K562 (cell line): ENCODE measurements around the gene PATE2. TPM values are rescaled to one million over a fixed set of nuclear protein-coding genes. Genes with fewer than 3 reads are reported as not detected.
A peak's percentile ranks its signal among the peaks of the same experiment; 100 is the strongest.

Experiments
- ATAC-seq: fragments of 200-7000 bp; cut with Tn5 transposase; 3 replicates; pipeline ENCODE4 v1.9.1; 2020; ENCODE audit warnings: moderate library complexity
- BruUV-seq: library from RNA; stranded (reverse); fragments of 400-500 nt; replicated peaks from 2 replicates; lab custom pipeline; 2021; lab: Mats Ljungman, UMichigan
- CTCF ChIA-PET: fragments of 300-600 bp; formaldehyde crosslinking; extraction: SDS; loops from one replicate; lab custom pipeline; 2021; ENCODE audit warnings: low intra/inter-chr PET ratio; lab: Yijun Ruan, JAX
- POLR2A ChIA-PET: fragments of 300-600, 350-650 bp; sonication (Branson Sonifier 250); formaldehyde crosslinking; extraction: SDS; loops from one replicate; lab custom pipeline; 2021; ENCODE audit warnings: antibody characterized with exemption, inconsistent platforms; lab: Yijun Ruan, JAX
- DNase-seq, 4 experiments: peaks; one replicate each; pipeline versions ENCODE4 v3.0.0 to v3.0.0-alpha.2; 2011 to 2018; ENCODE audit warnings: low spot score in 3 of 4, mixed read lengths in 3 of 4; ENCODE audit errors: extremely low read depth in 1 of 4
- FAIRE-seq: peaks from 2 replicates; lab custom pipeline; 2011; peaks lifted over from hg19 to GRCh38; lab: Jason Lieb, UNC
- H2AFZ ChIP-seq: 2 replicates; pipeline ENCODE4 v1.6.0; 2011; ENCODE audit warnings: low read depth, low read length, control low read depth, inconsistent platforms
- H3K27ac ChIP-seq: fragments of 200-600 bp; 3 replicates; pipeline ENCODE4 v1.8.0; 2011; ENCODE audit warnings: low read depth, mild to moderate bottlenecking, control low read depth, inconsistent platforms, low read length, moderate library complexity, mixed read lengths; ENCODE audit errors: extremely low read depth
- H3K27me3 ChIP-seq, 2 experiments: fragments of 300-600 bp in 1 of 2; 2 replicates in 1 of 2; 3 replicates in 1 of 2; pipeline versions ENCODE4 v1.6.0 to v1.8.0; 2011; ENCODE audit warnings: inconsistent platforms in 2 of 2, low read length in 2 of 2, mild to moderate bottlenecking in 1 of 2, mixed read lengths in 1 of 2, moderate library complexity in 1 of 2; ENCODE audit not compliant: control insufficient read depth in 2 of 2, insufficient read depth in 2 of 2
- H3K36me3 ChIP-seq: fragments of 300-600 bp; 3 replicates; pipeline ENCODE4 v1.8.0; 2011; ENCODE audit warnings: mild to moderate bottlenecking, low read length, inconsistent platforms; ENCODE audit not compliant: control insufficient read depth, insufficient read depth
- H3K4me1 ChIP-seq, 2 experiments: fragments of 200-600 bp in 1 of 2; replicated peaks in 1 of 2; 2 replicates in 1 of 2; 3 replicates in 1 of 2; pipeline versions ENCODE4 v1.5.1 to v1.8.0; 2011; ENCODE audit warnings: inconsistent platforms in 2 of 2, low read length in 2 of 2, mild to moderate bottlenecking in 1 of 2, mixed read lengths in 1 of 2, moderate library complexity in 1 of 2; ENCODE audit not compliant: control insufficient read depth in 2 of 2, insufficient read depth in 2 of 2
- H3K4me2 ChIP-seq: 2 replicates; pipeline ENCODE4 v1.6.1; 2011; ENCODE audit warnings: low read length, control low read depth, inconsistent platforms, mixed read lengths; ENCODE audit not compliant: insufficient read depth
- H3K4me3 ChIP-seq: fragments of 200-600 bp; sonication (generic), shearing (Covaris generic); 2 replicates; pipeline ENCODE4 v1.5.1; 2016; ENCODE audit warnings: control low read depth, inconsistent platforms
- H3K79me2 ChIP-seq: fragments of 200-600 bp; 3 replicates; pipeline ENCODE4 v1.8.0; 2011; ENCODE audit warnings: low read length, inconsistent platforms; ENCODE audit not compliant: control insufficient read depth, insufficient read depth
- H3K9ac ChIP-seq, 2 experiments: 2 replicates each; pipeline versions ENCODE4 v1.6.0 to v1.6.1; 2011; ENCODE audit warnings: low read depth in 2 of 2, low read length in 2 of 2, control low read depth in 1 of 2, inconsistent platforms in 1 of 2, mild to moderate bottlenecking in 1 of 2, mixed read lengths in 1 of 2; ENCODE audit not compliant: insufficient read depth in 1 of 2
- H3K9me1 ChIP-seq: one replicate; pipeline ENCODE4 v1.6.0; 2011; ENCODE audit warnings: inconsistent platforms, mild to moderate bottlenecking, low read length, moderate library complexity; ENCODE audit not compliant: control insufficient read depth, insufficient read depth
- H3K9me3 ChIP-seq: replicated peaks from 2 replicates; pipeline ENCODE4 v1.5.1; 2011; ENCODE audit warnings: low read depth, low read length, inconsistent platforms; ENCODE audit not compliant: control insufficient read depth, insufficient read depth
- H4K20me1 ChIP-seq: replicated peaks from 2 replicates; pipeline ENCODE4 v1.6.1; 2011; ENCODE audit warnings: low read length, inconsistent platforms, mixed read lengths; ENCODE audit not compliant: control insufficient read depth, insufficient read depth
- CTCF ChIP-seq, 3 experiments: IDR thresholded peaks in 2 of 3; conservative IDR thresholded peaks in 1 of 3; 2 replicates each; pipeline ENCODE4 v1.5.1; 2011 to 2012; ENCODE audit warnings: low read length in 3 of 3, mild to moderate bottlenecking in 3 of 3, control low read depth in 2 of 3, improper control_type of control experiment in 1 of 3, inconsistent platforms in 1 of 3, low read depth in 1 of 3, mixed read lengths in 1 of 3, moderate library complexity in 1 of 3; ENCODE audit not compliant: insufficient read depth in 2 of 3
- NEUROD1 ChIP-seq: fragments of 150-350 bp; IDR thresholded peaks from 2 replicates; pipeline ENCODE4 v1.6.1; 2014; ENCODE audit warnings: borderline replicate concordance, low read length, low read depth; ENCODE audit not compliant: partially characterized antibody
- RAD21 ChIP-seq, 2 experiments: fragments of 250-450 bp in 1 of 2; fragments of 450-650 bp in 1 of 2; sonication (Bioruptor Pico) in 1 of 2; formaldehyde crosslinking in 1 of 2; IDR thresholded peaks in 1 of 2; conservative IDR thresholded peaks in 1 of 2; 2 replicates each; pipeline versions ENCODE4 v1.4.0 to v1.8.0; 2020 to 2022; ENCODE audit warnings: mild to moderate bottlenecking in 2 of 2, moderate library complexity in 1 of 2
- ZNF589 ChIP-seq: fragments of 200-800 bp; sonication (Bioruptor generic); IDR thresholded peaks from 2 replicates; pipeline ENCODE4 v1.6.1; 2016; ENCODE audit warnings: low read depth, missing genetic modification characterization, missing compliant biosample characterization
- WGBS: fragments of 100-300 bp; shearing (Covaris generic); methylation state at CpG from one replicate; pipeline ENCODE4 v1.1.6; 2016; ENCODE audit warnings: low coverage, mixed read lengths; ENCODE audit not compliant: insufficient coverage; ENCODE audit errors: missing lambda C conversion rate; 5-methylcytosine and 5-hydroxymethylcytosine counted together
- in situ Hi-C: fragments of 300-500 bp; cut with MboI; formaldehyde crosslinking; loops from 4 replicates; pipeline ENCODE4 v1.15.0; 2018; ENCODE audit warnings: inconsistent platforms, mixed read lengths
- intact Hi-C: fragments of 100-400 bp; cut with micrococcal nuclease; formaldehyde crosslinking; loops from 2 replicates; pipeline ENCODE4 v1.14.2; 2022
- polyA plus RNA-seq, 8 experiments: library from polyadenylated mRNA; depleted of rRNA in 4 of 8; stranded (reverse) in 5 of 8; unstranded in 3 of 8; fragments of >200 nt; fragmentation: Nextera tagmentation in 2 of 8; fragmentation: Illumina TruSeq in 1 of 8; extraction: Ambion mirVana in 2 of 8; extraction: Trizol in 1 of 8; gene quantifications; 2 replicates each; pipeline versions ENCODE4 v1.2.1 to v1.2.3, GENCODE V29; 2011 to 2014; ENCODE audit warnings: inconsistent platforms in 1 of 8, missing spikeins in 1 of 8
- total RNA-seq, 7 experiments: library from RNA; depleted of rRNA in 6 of 7; stranded (reverse); fragments of >200 nt in 6 of 7; fragmentation: Illumina TruSeq in 2 of 7; extraction: Trizol in 2 of 7; gene quantifications; 2 replicates each; pipeline versions ENCODE4 v1.2.1 to v1.2.3, GENCODE V29; 2011 to 2021; ENCODE audit warnings: low replicate concordance in 1 of 7

Gene PATE2
- total and polyA plus RNA-seq, 9 of the 15 experiments (the other 6 are each of a cell fraction or from before 2014, with no cell fraction given): not detected

- FAIRE-seq: no peak
- Histone ChIP-seq H3K9me1 (no peaks in the 10 kb centered on the region), H3K79me2 (no peaks in the 10 kb centered on the region), H2AFZ (no peak overlapping the region), H3K4me1 (no peaks in the 10 kb centered on the region), H3K9me3 (no peaks in the 10 kb centered on the region), H3K27ac (no peak overlapping the region), H4K20me1 (no peaks in the 10 kb centered on the region), H3K27me3 (peaks cover 4% of the 10 kb centered on the region in 2 experiments; a peak in 4 of 5 replicates), H3K9ac (no peak overlapping the region), H3K4me3 (no peak overlapping the region), H3K4me2 (no peak overlapping the region), H3K36me3 (no peaks in the 10 kb centered on the region)
- 0% methylated on average over 2 of the region's 2 CpGs for WGBS
- BruUV-seq: no TSS peak
- intact Hi-C loops (no loop called here), in situ Hi-C loops (no loop called here)
- POLR2A ChIA-PET: interaction anchor here (1.3 kb wide), 1 partner anchor 66 kb away, joined by 3 read pairs; no protein-coding TSS in a partner anchor
- peak in 2 of 3 experiments; percentile 22; a peak in 2 of 6 replicates for TF ChIP-seq CTCF (IDR thresholded peaks at IDR 0.05 in 2 of 3, conservative IDR thresholded peaks at IDR 0.05 in 1 of 3; ENCODE audit: insufficient read depth in 2 of 3, low read depth in 1 of 3, low read length in 3 of 3)
- no peak for TF ChIP-seq NEUROD1
- no peak for TF ChIP-seq ZNF589 (CRISPR knock-in tag)
- TF ChIP-seq RAD21 (CRISPR knock-in tag; conservative IDR thresholded peaks at IDR 0.05 in 1 of 2, IDR thresholded peaks at IDR 0.05 in 1 of 2): 0 out of 4 replicates have a peak, but pooled peaks of 1 of the 2 experiments have one; percentile 8
- CTCF ChIA-PET: no interaction called here
- peak in 1 of 4 experiments; percentile 9 for DNase-seq
- ATAC-seq: no peak
Observed at GRCh38 chr11:125750629-125751028, 28.0 kb downstream of the PATE2 start.
